22Rv1 (cell line): ENCODE measurements around the gene CLASP1.

Source experiments
- ZFX ChIP-seq: fragments of 450-650 bp; IDR thresholded peaks from 2 replicates; pipeline ENCODE4 v1.6.1; 2017; ENCODE audit warnings: antibody characterized with exemption, borderline replicate concordance
- TF ChIP-seq, protein P1 (sequence below): fragments of 450-650 bp; IDR thresholded peaks from 2 replicates; pipeline ENCODE4 v1.5.1; 2017; ENCODE audit warnings: mild to moderate bottlenecking

DNA sequence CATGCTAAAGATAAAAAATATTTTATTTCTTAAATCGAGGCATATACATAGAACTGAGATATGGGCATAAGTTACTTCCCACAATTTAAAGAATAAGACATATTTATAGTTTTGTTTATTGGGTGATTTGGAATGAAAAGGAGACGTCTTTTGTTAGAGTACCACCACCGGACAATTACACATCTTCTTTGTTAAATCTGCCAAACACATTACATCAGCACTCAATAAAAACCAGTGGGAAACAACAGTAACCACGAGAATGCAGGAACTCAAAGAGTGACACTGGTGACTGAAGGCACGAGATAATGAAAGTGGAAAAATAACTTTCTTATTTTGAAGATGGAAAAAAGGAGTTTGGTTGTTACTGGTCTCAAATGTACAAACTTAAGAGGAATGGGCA lies 271.6 kb downstream of the CLASP1 start:
- TF ChIP-seq, protein P1, sequence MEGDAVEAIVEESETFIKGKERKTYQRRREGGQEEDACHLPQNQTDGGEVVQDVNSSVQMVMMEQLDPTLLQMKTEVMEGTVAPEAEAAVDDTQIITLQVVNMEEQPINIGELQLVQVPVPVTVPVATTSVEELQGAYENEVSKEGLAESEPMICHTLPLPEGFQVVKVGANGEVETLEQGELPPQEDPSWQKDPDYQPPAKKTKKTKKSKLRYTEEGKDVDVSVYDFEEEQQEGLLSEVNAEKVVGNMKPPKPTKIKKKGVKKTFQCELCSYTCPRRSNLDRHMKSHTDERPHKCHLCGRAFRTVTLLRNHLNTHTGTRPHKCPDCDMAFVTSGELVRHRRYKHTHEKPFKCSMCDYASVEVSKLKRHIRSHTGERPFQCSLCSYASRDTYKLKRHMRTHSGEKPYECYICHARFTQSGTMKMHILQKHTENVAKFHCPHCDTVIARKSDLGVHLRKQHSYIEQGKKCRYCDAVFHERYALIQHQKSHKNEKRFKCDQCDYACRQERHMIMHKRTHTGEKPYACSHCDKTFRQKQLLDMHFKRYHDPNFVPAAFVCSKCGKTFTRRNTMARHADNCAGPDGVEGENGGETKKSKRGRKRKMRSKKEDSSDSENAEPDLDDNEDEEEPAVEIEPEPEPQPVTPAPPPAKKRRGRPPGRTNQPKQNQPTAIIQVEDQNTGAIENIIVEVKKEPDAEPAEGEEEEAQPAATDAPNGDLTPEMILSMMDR: no peak
- TF ChIP-seq ZFX: no peak
